HUES6 (cell line): ENCODE results near the gene CORO2B.

Experiments
- H3K27ac ChIP-seq: 2 replicates; pipeline ENCODE4 v1.7.0; 2013; ENCODE audit warnings: low read depth, mild to moderate bottlenecking, low read length, inconsistent platforms
- H3K27me3 ChIP-seq: 2 replicates; pipeline ENCODE4 v1.6.1; 2013; ENCODE audit warnings: low read length; ENCODE audit not compliant: control insufficient read depth, insufficient read depth
- H3K36me3 ChIP-seq: 2 replicates; pipeline ENCODE4 v1.6.1; 2013; ENCODE audit warnings: low read length; ENCODE audit not compliant: control insufficient read depth, insufficient read depth
- H3K4me1 ChIP-seq: 2 replicates; pipeline ENCODE4 v1.6.1; 2013; ENCODE audit warnings: low read length; ENCODE audit not compliant: control insufficient read depth, insufficient read depth
- H3K4me3 ChIP-seq: 2 replicates; pipeline ENCODE4 v1.5.1; 2013; ENCODE audit warnings: low read depth, low read length
- H3K9ac ChIP-seq: one replicate; pipeline ENCODE4 v1.6.1; 2013; ENCODE audit warnings: mild to moderate bottlenecking, low read length
- H3K9me3 ChIP-seq: 2 replicates; pipeline ENCODE4 v1.6.1; 2013; ENCODE audit warnings: low read depth, low read length; ENCODE audit not compliant: control insufficient read depth, insufficient read depth

CORO2B gene

GRCh38 chr15:68578980-68579935 lies at the start of gene CORO2B:
Gene CORO2B (plus strand): TSS chr15:68578993. CDS start chr15:68579263, 270 bp downstream.
- Histone ChIP-seq H3K9ac (peak within 1 kb of the TSS; percentile 41), H3K27ac (no peak within 1 kb of the TSS)

GRCh38 chr15:68531387-68532179 lies 47.2 kb upstream of the CORO2B start:
- Histone ChIP-seq H3K9me3 (peaks cover 3% of the 10 kb centered on the region; the same call in 1 of the 2 replicates), H3K36me3 (no peaks in the 10 kb centered on the region), H3K27me3 (no peaks in the 10 kb centered on the region), H3K27ac (no peak overlapping the region), H3K9ac (no peak overlapping the region), H3K4me1 (no peaks in the 10 kb centered on the region), H3K4me3 (no peak overlapping the region)

More at GRCh38 chr15:68578980-68579935, at the start of gene CORO2B:
- no peaks in the 10 kb centered on the region for H3K9me3 ChIP-seq
- peak within 1 kb of the TSS; percentile 65 for H3K4me3 ChIP-seq
- peaks cover 20% of the 10 kb centered on the region; the same call in 1 of the 2 replicates for H3K4me1 ChIP-seq
- H3K27me3 ChIP-seq = peaks cover 49% of the 10 kb centered on the region
- no peaks in the 10 kb centered on the region for H3K36me3 ChIP-seq

- no peak overlapping the region for H3K27ac ChIP-seq
- H3K9ac ChIP-seq = no peak overlapping the region
- H3K4me3 ChIP-seq = no peak overlapping the region
- no peaks in the 10 kb centered on the region for H3K4me1 ChIP-seq
- no peaks in the 10 kb centered on the region for H3K27me3 ChIP-seq
- peaks cover 15% of the 10 kb centered on the region; the same call in 1 of the 2 replicates for H3K9me3 ChIP-seq
- no peaks in the 10 kb centered on the region for H3K36me3 ChIP-seq
Measured at GRCh38 chr15:68536331-68537095, 42.3 kb upstream of the CORO2B start.

- Histone ChIP-seq H3K4me1 (no peaks in the 10 kb centered on the region), H3K9me3 (peaks cover 15% of the 10 kb centered on the region; the same call in 1 of the 2 replicates), H3K27ac (no peak overlapping the region), H3K27me3 (no peaks in the 10 kb centered on the region), H3K4me3 (no peak overlapping the region), H3K9ac (no peak overlapping the region), H3K36me3 (no peaks in the 10 kb centered on the region)
Measured at GRCh38 chr15:68537097-68537496, 41.7 kb upstream of the CORO2B start.

- H3K9ac ChIP-seq = no peak overlapping the region
- H3K27me3 ChIP-seq = no peaks in the 10 kb centered on the region
- no peak overlapping the region for H3K4me3 ChIP-seq
- no peak overlapping the region for H3K27ac ChIP-seq
- H3K36me3 ChIP-seq = no peaks in the 10 kb centered on the region
- H3K9me3 ChIP-seq = peaks cover 15% of the 10 kb centered on the region; the same call in 1 of the 2 replicates
- H3K4me1 ChIP-seq = no peaks in the 10 kb centered on the region
Measured at GRCh38 chr15:68537506-68537905, 41.3 kb upstream of the CORO2B start.

- no peaks in the 10 kb centered on the region for H3K4me1 ChIP-seq
- peaks cover 12% of the 10 kb centered on the region; the same call in 1 of the 2 replicates for H3K9me3 ChIP-seq
- H3K9ac ChIP-seq = no peak overlapping the region
- H3K4me3 ChIP-seq = no peak overlapping the region
- no peaks in the 10 kb centered on the region for H3K36me3 ChIP-seq
- no peak overlapping the region for H3K27ac ChIP-seq
- no peaks in the 10 kb centered on the region for H3K27me3 ChIP-seq
Measured at GRCh38 chr15:68538311-68538710, 40.5 kb upstream of the CORO2B start.

- Histone ChIP-seq H3K36me3 (no peaks in the 10 kb centered on the region), H3K4me1 (no peaks in the 10 kb centered on the region), H3K9ac (no peak overlapping the region), H3K27me3 (no peaks in the 10 kb centered on the region), H3K27ac (no peak overlapping the region), H3K4me3 (no peak overlapping the region), H3K9me3 (peaks cover 12% of the 10 kb centered on the region; the same call in 1 of the 2 replicates)
Measured at GRCh38 chr15:68541743-68542142, 37.0 kb upstream of the CORO2B start.

GRCh38 chr15:68542348-68542747 lies 36.4 kb upstream of the CORO2B start:
- Histone ChIP-seq H3K27me3 (no peaks in the 10 kb centered on the region), H3K27ac (no peak overlapping the region), H3K9ac (no peak overlapping the region), H3K9me3 (peaks cover 12% of the 10 kb centered on the region; the same call in 1 of the 2 replicates), H3K4me1 (no peaks in the 10 kb centered on the region), H3K36me3 (no peaks in the 10 kb centered on the region), H3K4me3 (no peak overlapping the region)

GRCh38 chr15:68542771-68543164 lies 36.0 kb upstream of the CORO2B start:
- Histone ChIP-seq H3K9ac (no peak overlapping the region), H3K4me3 (no peak overlapping the region), H3K9me3 (peaks cover 12% of the 10 kb centered on the region; the same call in 1 of the 2 replicates), H3K36me3 (no peaks in the 10 kb centered on the region), H3K4me1 (no peaks in the 10 kb centered on the region), H3K27ac (no peak overlapping the region), H3K27me3 (no peaks in the 10 kb centered on the region)

- no peak overlapping the region for H3K9ac ChIP-seq
- no peak overlapping the region for H3K27ac ChIP-seq
- no peaks in the 10 kb centered on the region for H3K27me3 ChIP-seq
- H3K9me3 ChIP-seq = peaks cover 12% of the 10 kb centered on the region; the same call in 1 of the 2 replicates
- no peak overlapping the region for H3K4me3 ChIP-seq
- H3K36me3 ChIP-seq = no peaks in the 10 kb centered on the region
- no peaks in the 10 kb centered on the region for H3K4me1 ChIP-seq
Measured at GRCh38 chr15:68543165-68544008, 35.4 kb upstream of the CORO2B start.
